Measurements from ENCODE around the gene ASXL3.

DNA sequence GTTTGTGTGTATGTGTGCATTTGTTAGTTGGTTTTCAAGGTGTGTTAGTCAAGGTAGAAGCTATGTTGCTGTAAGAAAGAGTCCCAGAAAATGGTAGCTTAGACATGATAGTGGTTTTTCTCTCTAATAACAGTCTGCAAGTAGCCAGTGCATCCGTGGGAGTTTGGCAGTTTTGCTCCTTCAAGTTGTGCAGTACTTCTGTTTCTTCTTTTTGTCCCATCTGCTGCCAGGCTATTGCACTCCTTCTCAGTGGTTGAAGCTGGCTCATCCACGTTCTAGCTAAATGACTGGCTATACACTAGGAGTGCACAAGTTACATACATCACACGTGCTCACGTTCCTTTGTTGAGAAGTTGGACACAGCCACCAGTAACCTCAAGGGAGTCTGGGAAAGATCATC, 134.7 kb downstream of the ASXL3 start:
- TF ChIP-seq CTCF (conservative IDR thresholded peaks at IDR 0.05): no peak
- TF ChIP-seq EZH2 (IDR thresholded peaks at IDR 0.05; ENCODE audit: low read depth): no peak
